ENCODE measurements around the gene OPCML. TPM values are rescaled to one million over a fixed set of nuclear protein-coding genes. Genes with fewer than 3 reads are reported as not detected.

Gene OPCML
- total RNA-seq, 1 experiment from 2014 or later: 0.94 TPM

- no peak overlapping the region for H2BK15ac ChIP-seq (ENCODE audit: low read depth, low read length)
- no peak overlapping the region for H2AFZ ChIP-seq (ENCODE audit: low read length)
- H4K91ac ChIP-seq (ENCODE audit: insufficient read length, low read depth, low read length): no peak overlapping the region
- peaks cover 1% of the 10 kb centered on the region; the same call in 1 of the 2 replicates for H3K27me3 Mint-ChIP-seq (ENCODE audit: low read depth)
- no peak overlapping the region for H2BK5ac ChIP-seq (ENCODE audit: insufficient read length, low read length)
- no peak overlapping the region for H3K4me2 ChIP-seq (ENCODE audit: insufficient read depth, insufficient read length, low read length)
- H2BK12ac ChIP-seq (ENCODE audit: insufficient read length, low read depth, low read length): no peak overlapping the region
- DNase-seq: no peak
- no peak overlapping the region for H2BK20ac ChIP-seq (ENCODE audit: low read depth, low read length, poor library complexity, severe bottlenecking)
- H3K9ac ChIP-seq (ENCODE audit: extremely low read depth, insufficient read length, low read length): no peak overlapping the region
- no peaks in the 10 kb centered on the region for H3K36me3 Mint-ChIP-seq (ENCODE audit: insufficient read depth in 1 of 3, low read depth in 3 of 3)
- no peaks in the 10 kb centered on the region for H3K9me3 ChIP-seq (ENCODE audit: control insufficient read depth, low read depth, low read length)
- H3K4me1 Mint-ChIP-seq: peaks cover 19 to 21% of the 10 kb centered on the region in 2 experiments
- no peak overlapping the region for H3K4me3 Mint-ChIP-seq
- no peaks in the 10 kb centered on the region for H3K23me2 ChIP-seq (ENCODE audit: insufficient read length, low read depth, low read length, poor library complexity, severe bottlenecking)
- H3T11ph ChIP-seq (ENCODE audit: low read length): no peak overlapping the region
- no CpG with 5 or more reads among the region's 6 CpGs for WGBS (ENCODE audit: extremely low coverage, insufficient read length, low lambda C conversion rate)
- no peaks in the 10 kb centered on the region for H3K79me2 ChIP-seq (ENCODE audit: insufficient read depth, low read length)
- no peaks in the 10 kb centered on the region for H3K27me3 ChIP-seq (ENCODE audit: insufficient read depth, low read length)
- no peak overlapping the region for H2BK120ac ChIP-seq (ENCODE audit: low read depth, low read length, poor library complexity, severe bottlenecking)
- H3K23ac ChIP-seq (ENCODE audit: insufficient read length, low read depth, low read length): no peak overlapping the region
- no peak overlapping the region for H3K18ac ChIP-seq (ENCODE audit: insufficient read length, low read depth, low read length)
- H3K79me1 ChIP-seq (ENCODE audit: insufficient read depth, low read depth, low read length, poor library complexity, severe bottlenecking): no peaks in the 10 kb centered on the region
- no peak overlapping the region for H3K27ac ChIP-seq (ENCODE audit: insufficient read length, low read depth, low read length)
- no peak overlapping the region for H4K8ac ChIP-seq (replicated peaks; ENCODE audit: insufficient read length, low read depth, low read length)
- no peak overlapping the region for H3K4ac ChIP-seq (ENCODE audit: low read depth, low read length)
- no peak for TF ChIP-seq CTCF (conservative IDR thresholded peaks at IDR 0.05)
- no peaks in the 10 kb centered on the region for H4K20me1 ChIP-seq (ENCODE audit: control insufficient read depth, insufficient read depth, insufficient read length)
- no peak overlapping the region for H3K56ac ChIP-seq (ENCODE audit: insufficient read length, low read depth, low read length)
- no peaks in the 10 kb centered on the region for H3K9me3 Mint-ChIP-seq
- H2AK5ac ChIP-seq (ENCODE audit: insufficient read length, low read length): no peak overlapping the region
- no peak overlapping the region for H4K5ac ChIP-seq (ENCODE audit: insufficient read length, low read depth, low read length)
- H3K4me1 ChIP-seq (ENCODE audit: insufficient read depth, low read length): no peaks in the 10 kb centered on the region
- no peak overlapping the region for H3K14ac ChIP-seq (ENCODE audit: insufficient read depth, low read length)
- no peak overlapping the region for H3K27ac Mint-ChIP-seq
Observed at GRCh38 chr11:133474461-133474860, 57.8 kb downstream of the OPCML start.

All from H9 (cell line).